Endodermal cell (in vitro differentiated cells): ENCODE data around the gene LILRB3. TPM values are rescaled to one million over a fixed set of nuclear protein-coding genes. Genes with fewer than 3 reads are reported as not detected.
A peak's percentile ranks its signal among the peaks of the same experiment; 100 is the strongest.
"Not testable (repeated sequence)": the region's sequence is repeated elsewhere in the genome, so short reads cannot be mapped to it uniquely, and the experiment has no call there.

Source experiments
- DNase-seq: peaks from one replicate; pipeline ENCODE4 v3.0.0-alpha.2; 2017
- H3K27ac ChIP-seq: 2 replicates; pipeline ENCODE4 v1.5.1; 2013; ENCODE audit warnings: mild to moderate bottlenecking, low read depth, low read length, moderate library complexity
- H3K27me3 ChIP-seq: 2 replicates; pipeline ENCODE4 v1.6.1; 2013; ENCODE audit warnings: mild to moderate bottlenecking, low read length, moderate library complexity; ENCODE audit not compliant: insufficient read depth, control insufficient read depth, poor library complexity, severe bottlenecking
- H3K36me3 ChIP-seq: 2 replicates; pipeline ENCODE4 v1.7.0; 2013; ENCODE audit warnings: mild to moderate bottlenecking, low read length, moderate library complexity; ENCODE audit not compliant: control insufficient read depth, insufficient read depth
- H3K4me1 ChIP-seq: one replicate; pipeline ENCODE4 v1.7.0; 2013; ENCODE audit warnings: low read length; ENCODE audit not compliant: control insufficient read depth, insufficient read depth
- H3K4me3 ChIP-seq: 2 replicates; pipeline ENCODE4 v1.5.1; 2013; ENCODE audit warnings: mild to moderate bottlenecking, low read length, moderate library complexity
- H3K9ac ChIP-seq: 2 replicates; pipeline ENCODE4 v1.6.1; 2013; ENCODE audit warnings: mild to moderate bottlenecking, low read length, moderate library complexity; ENCODE audit not compliant: poor library complexity, severe bottlenecking; ENCODE audit errors: extremely low read depth
- H3K9me3 ChIP-seq: 2 replicates; pipeline ENCODE4 v1.6.1; 2013; ENCODE audit warnings: mild to moderate bottlenecking, low read length, moderate library complexity; ENCODE audit not compliant: control insufficient read depth
- H3K27ac Mint-ChIP-seq: 2 replicates; pipeline ENCODE4 v1.8.0; 2020; ENCODE audit warnings: mixed read lengths
- H3K27me3 Mint-ChIP-seq: 2 replicates; pipeline ENCODE4 v1.8.0; 2021; ENCODE audit warnings: mild to moderate bottlenecking, mixed read lengths; ENCODE audit not compliant: insufficient read depth
- H3K36me3 Mint-ChIP-seq: 2 replicates; pipeline ENCODE4 v1.8.0; 2020; ENCODE audit warnings: low read depth, mixed read lengths
- H3K4me1 Mint-ChIP-seq: 2 replicates; pipeline ENCODE4 v1.8.0; 2020; ENCODE audit warnings: mixed read lengths
- H3K4me3 Mint-ChIP-seq: 2 replicates; pipeline ENCODE4 v1.8.0; 2020; ENCODE audit warnings: mild to moderate bottlenecking, moderate library complexity, mixed read lengths
- H3K9me3 Mint-ChIP-seq: 2 replicates; pipeline ENCODE4 v1.8.0; 2020; ENCODE audit warnings: mild to moderate bottlenecking, mixed read lengths
- CTCF ChIP-seq: fragments of 200-600 bp; sonication (generic); conservative IDR thresholded peaks from 2 replicates; pipeline ENCODE4 v1.5.0; 2021; ENCODE audit warnings: antibody characterized with exemption, mild to moderate bottlenecking
- WGBS, 2 experiments: methylation state at CpG; one replicate each; pipeline versions ENCODE4 v1.1.5 to v1.1.7; 2013; ENCODE audit warnings: missing lambda C conversion rate in 2 of 2, mixed read lengths in 1 of 2; ENCODE audit not compliant: insufficient coverage in 1 of 2, insufficient read length in 1 of 2; 5-methylcytosine and 5-hydroxymethylcytosine counted together
- total RNA-seq, 2 donors: library from RNA; stranded (reverse); fragmentation: NEBNext Ultra II Directional in 1 of 2; extraction: Animal tissue kit (Norgen Biotek cat#: 25700) in 1 of 2; gene quantifications; 2 replicates in 1 of 2; 3 replicates in 1 of 2; pipeline ENCODE4 v1.2.1, GENCODE V29; 2021

The LILRB3 gene
- total RNA-seq, 2 donors from 2014 or later, result not detected

GRCh38 chr19:54173951-54174834, 48.6 kb downstream of the LILRB3 start:
- no peaks in the 10 kb centered on the region for H3K27me3 Mint-ChIP-seq
- WGBS, 2 experiments, result 88 to 90% methylated on average over 10 to 25 of the region's 25 CpGs
- no peaks in the 10 kb centered on the region for H3K9me3 ChIP-seq
- peak overlapping the region; percentile 21 for H3K27ac Mint-ChIP-seq
- H3K4me3 ChIP-seq, result no peak overlapping the region
- no peak for DNase-seq
- H3K36me3 Mint-ChIP-seq, result peaks cover 22% of the 10 kb centered on the region
- H3K27me3 ChIP-seq, result no peaks in the 10 kb centered on the region
- no peak overlapping the region for H3K27ac ChIP-seq
- H3K4me3 Mint-ChIP-seq, result no peak overlapping the region
- H3K4me1 ChIP-seq, result no peaks in the 10 kb centered on the region
- peaks cover 26% of the 10 kb centered on the region for H3K36me3 ChIP-seq
- H3K4me1 Mint-ChIP-seq, result no peaks in the 10 kb centered on the region
- TF ChIP-seq CTCF, result no peak
- H3K9ac ChIP-seq, result no peak overlapping the region
- no peaks in the 10 kb centered on the region for H3K9me3 Mint-ChIP-seq

- DNase-seq, result no peak
- no peaks in the 10 kb centered on the region for H3K9me3 Mint-ChIP-seq
- 65 to 69% methylated on average over 14 to 15 of the region's 15 CpGs for WGBS, 2 experiments
- no peaks in the 10 kb centered on the region for H3K4me1 Mint-ChIP-seq
- H3K36me3 Mint-ChIP-seq, result peaks cover 17% of the 10 kb centered on the region
- Histone ChIP-seq H3K4me1 (no peaks in the 10 kb centered on the region), H3K9ac (no peak overlapping the region), H3K27me3 (no peaks in the 10 kb centered on the region), H3K36me3 (peaks cover 17% of the 10 kb centered on the region), H3K4me3 (no peak overlapping the region), H3K9me3 (no peaks in the 10 kb centered on the region), H3K27ac (no peak overlapping the region)
- TF ChIP-seq CTCF, result peak; percentile 4
- peak overlapping the region; percentile 10 for H3K27ac Mint-ChIP-seq
- peak overlapping the region; percentile 76 for H3K4me3 Mint-ChIP-seq
- H3K27me3 Mint-ChIP-seq, result no peaks in the 10 kb centered on the region
These were observed 49.5 kb downstream of the LILRB3 start for GRCh38 chr19:54173359-54173699.

GRCh38 chr19:54172471-54173358, 50.1 kb downstream of the LILRB3 start, which contains the start of gene TMC4:
TMC4 (minus strand) TSS chr19:54173160; CDS start chr19:54173117, 43 bp downstream.
- DNase-seq, result peak; percentile 94
- no peak within 1 kb of the TSS for H3K27ac ChIP-seq
- no peaks in the 10 kb centered on the region for H3K27me3 ChIP-seq
- no peak within 1 kb of the TSS for H3K9ac ChIP-seq
- peaks cover 13% of the 10 kb centered on the region for H3K36me3 Mint-ChIP-seq
- H3K9me3 Mint-ChIP-seq, result no peaks in the 10 kb centered on the region
- TF ChIP-seq CTCF, result peak; percentile 80
- no peaks in the 10 kb centered on the region for H3K4me1 Mint-ChIP-seq
- no peaks in the 10 kb centered on the region for H3K4me1 ChIP-seq
- H3K36me3 ChIP-seq, result peaks cover 11% of the 10 kb centered on the region
- H3K27me3 Mint-ChIP-seq, result no peaks in the 10 kb centered on the region
- H3K27ac Mint-ChIP-seq, result peak within 1 kb of the TSS; percentile 93
- no peaks in the 10 kb centered on the region for H3K9me3 ChIP-seq
- peak within 1 kb of the TSS; percentile 75 for H3K4me3 ChIP-seq
- 40 to 50% methylated on average over 5 to 13 of the region's 13 CpGs for WGBS, 2 experiments
- H3K4me3 Mint-ChIP-seq, result peak within 1 kb of the TSS; percentile 76

- not testable (repeated sequence) for H3K4me1 ChIP-seq, H3K27me3 ChIP-seq, H3K27ac Mint-ChIP-seq, H3K9me3 Mint-ChIP-seq, H3K4me3 ChIP-seq, H3K4me1 Mint-ChIP-seq, DNase-seq, H3K27ac ChIP-seq, H3K27me3 Mint-ChIP-seq, H3K9me3 ChIP-seq, H3K9ac ChIP-seq
- H3K36me3 Mint-ChIP-seq, result peaks cover 13% of the 10 kb centered on the region
- H3K4me3 Mint-ChIP-seq, result peak overlapping the region; percentile 26
- peaks cover 11% of the 10 kb centered on the region for H3K36me3 ChIP-seq
- 91 to 93% methylated on average over 7 to 13 of the region's 23 CpGs for WGBS, 2 experiments
These were observed 50.9 kb downstream of the LILRB3 start for GRCh38 chr19:54171736-54172431.
